B cell (primary cell): ENCODE measurements around the gene KIF1A. TPM values are rescaled to one million over a fixed set of nuclear protein-coding genes. Genes with fewer than 3 reads are reported as not detected.

ENCODE experiments used
- ATAC-seq: fragments of 200-7000 bp; cut with Tn5 transposase; one replicate; pipeline ENCODE4 v1.10.0; 2021; ENCODE audit warnings: low read depth, mild to moderate bottlenecking, moderate number of reproducible peaks, moderate library complexity
- CTCF ChIA-PET: fragments of 350-600 bp; sonication (Branson Sonifier 250); formaldehyde crosslinking; loops from one replicate; lab custom pipeline; 2021; ENCODE audit warnings: antibody characterized with exemption, inconsistent platforms; lab: Charles Lee
- POLR2A ChIA-PET: fragments of 350-600 bp; sonication (Branson Sonifier 250); formaldehyde crosslinking; loops from one replicate; lab custom pipeline; 2021; ENCODE audit warnings: antibody characterized with exemption; lab: Charles Lee
- DNase-seq: peaks from one replicate; pipeline ENCODE4 v3.0.0; 2013
- H2AFZ ChIP-seq: 2 replicates; pipeline ENCODE4 v1.6.1; 2012; ENCODE audit warnings: mild to moderate bottlenecking, low read depth, low read length; ENCODE audit not compliant: insufficient read depth, poor library complexity, severe bottlenecking
- H3K27ac ChIP-seq, 2 donors: 1 replicate in 1 of 2; 2 replicates in 1 of 2; pipeline ENCODE4 v1.5.1; 2012 to 2013; ENCODE audit warnings: low read length in 2 of 2, mild to moderate bottlenecking in 2 of 2, moderate library complexity in 1 of 2
- H3K27me3 ChIP-seq, 4 experiments: fragments of 200-600 bp in 1 of 4; sonication (generic) in 1 of 4; replicated peaks in 1 of 4; 1 replicate in 2 of 4; 2 replicates in 2 of 4; pipeline versions ENCODE4 v1.6.1 to v1.7.0; 2013 to 2016; ENCODE audit warnings: low read length in 3 of 4, mild to moderate bottlenecking in 2 of 4, mixed read lengths in 1 of 4, moderate library complexity in 1 of 4; ENCODE audit not compliant: insufficient read depth in 4 of 4, control insufficient read depth in 3 of 4; ENCODE audit errors: control extremely low read depth in 1 of 4
- H3K36me3 ChIP-seq, 2 experiments: replicated peaks in 1 of 2; 1 replicate in 1 of 2; 2 replicates in 1 of 2; pipeline versions ENCODE4 v1.6.1 to v1.7.1; 2013; ENCODE audit warnings: low read length in 1 of 2; ENCODE audit not compliant: insufficient read depth in 2 of 2, control insufficient read depth in 1 of 2; ENCODE audit errors: control extremely low read depth in 1 of 2, extremely low read depth in 1 of 2
- H3K4me1 ChIP-seq, 2 donors: fragments of 200-600 bp in 1 of 2; sonication (generic) in 1 of 2; 1 replicate in 1 of 2; 2 replicates in 1 of 2; pipeline versions ENCODE4 v1.5.1 to v1.6.1; 2013 to 2017; ENCODE audit warnings: low read length in 2 of 2; ENCODE audit not compliant: control insufficient read depth in 2 of 2, insufficient read depth in 2 of 2
- H3K4me2 ChIP-seq: replicated peaks from 2 replicates; pipeline ENCODE3; 2012; ENCODE audit warnings: mild to moderate bottlenecking, low read depth, low read length; ENCODE audit not compliant: poor library complexity, severe bottlenecking
- H3K4me3 ChIP-seq, 5 experiments: fragments of 200-600 bp in 1 of 5; sonication (generic) in 1 of 5; 1 replicate in 3 of 5; 2 replicates in 2 of 5; pipeline versions ENCODE4 v1.5.1 to v1.7.0; 2011 to 2016; ENCODE audit warnings: low read length in 4 of 5, mild to moderate bottlenecking in 4 of 5, low read depth in 2 of 5, control low read depth in 1 of 5, moderate library complexity in 1 of 5; ENCODE audit not compliant: insufficient read depth in 1 of 5; ENCODE audit errors: control extremely low read depth in 1 of 5, extremely low read depth in 1 of 5
- H3K79me2 ChIP-seq: fragments of 200-600 bp; sonication (generic); one replicate; pipeline ENCODE4 v1.6.0; 2016; ENCODE audit warnings: low read length; ENCODE audit not compliant: control insufficient read depth, insufficient read depth
- H3K9ac ChIP-seq: fragments of 200-600 bp; sonication (generic); 2 replicates; pipeline ENCODE4 v1.6.1; 2017; ENCODE audit warnings: mild to moderate bottlenecking, low read length, moderate library complexity
- H3K9me3 ChIP-seq, 3 donors: one replicate each; pipeline versions ENCODE4 v1.6.1 to v1.7.1; 2013; ENCODE audit warnings: low read length in 2 of 3; ENCODE audit not compliant: control insufficient read depth in 2 of 3, insufficient read depth in 1 of 3; ENCODE audit errors: control extremely low read depth in 1 of 3
- H4K20me1 ChIP-seq: 2 replicates; pipeline ENCODE4 v1.6.0; 2012; ENCODE audit warnings: mild to moderate bottlenecking, low read length; ENCODE audit not compliant: insufficient read depth, control insufficient read depth, poor library complexity, severe bottlenecking
- H3K27ac Mint-ChIP-seq: one replicate; pipeline ENCODE4 v1.8.0; 2021; ENCODE audit warnings: mixed read lengths
- H3K27me3 Mint-ChIP-seq: one replicate; pipeline ENCODE4 v1.8.0; 2021; ENCODE audit warnings: mixed read lengths
- H3K4me1 Mint-ChIP-seq: one replicate; pipeline ENCODE4 v1.8.0; 2021; ENCODE audit warnings: mixed read lengths
- H3K4me3 Mint-ChIP-seq: one replicate; pipeline ENCODE4 v1.8.0; 2021; ENCODE audit warnings: mixed read lengths
- H3K9me3 Mint-ChIP-seq: one replicate; pipeline ENCODE4 v1.8.0; 2022; ENCODE audit warnings: mixed read lengths; ENCODE audit not compliant: insufficient read depth
- EZH2 ChIP-seq: IDR thresholded peaks from 2 replicates; pipeline ENCODE4 v1.6.1; 2012; ENCODE audit warnings: borderline replicate concordance, low read depth, mild to moderate bottlenecking, moderate library complexity, low read length; ENCODE audit not compliant: insufficient read depth, poor library complexity, severe bottlenecking
- WGBS: methylation state at CpG from one replicate; pipeline ENCODE4 v1.1.5; 2013; ENCODE audit warnings: missing lambda C conversion rate; ENCODE audit not compliant: insufficient coverage; 5-methylcytosine and 5-hydroxymethylcytosine counted together
- intact Hi-C: fragments of 100-400 bp; cut with micrococcal nuclease; formaldehyde crosslinking; loops from one replicate; pipeline ENCODE4 v1.10.0; 2022
- polyA plus RNA-seq: library from polyadenylated mRNA; depleted of rRNA; stranded (reverse); fragments of >200 nt; gene quantifications from 2 replicates; pipeline ENCODE4 v1.2.3, GENCODE V29; 2012
- total RNA-seq, 2 donors: library from RNA; stranded (reverse); fragments of 120-200 nt in 1 of 2; gene quantifications; 1 replicate in 1 of 2; 2 replicates in 1 of 2; pipeline versions ENCODE4 v1.2.3 to v1.2.4, GENCODE V29; 2013 to 2022
- TF ChIP-seq, protein P1 (sequence below): fragments of 200-600 bp; IDR thresholded peaks from one replicate; pipeline ENCODE4 v1.8.0; 2022; ENCODE audit warnings: antibody characterized with exemption, mild to moderate bottlenecking

The KIF1A gene
- total and polyA plus RNA-seq, 2 donors (not counting 1 experiment from before 2014, with no cell fraction given), result not detected

DNA sequence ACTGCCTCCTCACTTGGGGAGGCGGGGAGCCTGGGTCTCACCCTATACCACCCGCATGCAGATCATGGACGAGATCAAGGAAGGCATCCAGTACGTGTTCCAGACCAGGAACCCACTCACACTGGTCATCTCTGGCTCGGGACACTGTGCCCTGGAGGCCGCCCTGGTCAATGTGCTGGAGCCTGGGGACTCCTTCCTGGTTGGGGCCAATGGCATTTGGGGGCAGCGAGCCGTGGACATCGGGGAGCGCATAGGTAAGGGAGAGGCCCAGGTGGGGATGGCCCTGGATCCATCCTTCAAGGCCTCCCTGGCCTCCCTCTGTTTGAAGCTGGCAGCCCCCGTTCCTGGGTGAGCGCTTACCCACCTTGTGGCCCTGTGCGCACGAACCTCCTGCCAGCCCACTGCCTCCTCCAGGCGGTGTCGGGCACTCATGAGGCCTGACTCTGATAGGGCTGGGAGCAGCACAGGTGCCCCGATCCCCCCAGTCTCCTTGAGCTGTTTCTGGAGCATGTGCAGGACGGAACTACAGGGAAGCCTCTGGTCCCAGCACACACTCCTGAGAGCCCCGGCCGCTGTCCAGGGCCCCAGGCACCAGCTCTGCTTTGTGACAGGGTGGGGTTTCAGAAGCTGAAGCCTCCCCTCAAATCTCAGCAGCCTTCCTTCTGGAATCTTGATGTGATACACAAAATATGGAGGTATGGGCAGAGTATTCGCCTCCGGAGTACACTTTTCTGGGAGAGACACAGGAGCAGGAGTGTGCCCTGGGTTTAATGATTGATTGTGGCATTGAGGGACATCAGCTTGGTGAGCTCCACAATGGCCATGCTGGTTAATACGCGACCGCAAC is 49.3 kb upstream of the KIF1A start:
- Histone ChIP-seq H3K4me3 (no peak overlapping the region), H3K9ac (no peak overlapping the region), H4K20me1 (no peaks in the 10 kb centered on the region), H3K27me3 (no peaks in the 10 kb centered on the region), H3K27ac (no peak overlapping the region), H3K36me3 (no peaks in the 10 kb centered on the region), H3K79me2 (no peaks in the 10 kb centered on the region), H3K4me2 (no peak overlapping the region), H2AFZ (no peak overlapping the region), H3K9me3 (no peaks in the 10 kb centered on the region), H3K4me1 (no peaks in the 10 kb centered on the region)
- CTCF ChIA-PET, result no interaction called here
- intact Hi-C loops, result no loop called here
- Mint-ChIP-seq H3K9me3 (no peaks in the 10 kb centered on the region), H3K27me3 (peaks cover 20% of the 10 kb centered on the region), H3K4me3 (no peak overlapping the region), H3K27ac (no peak overlapping the region), H3K4me1 (no peaks in the 10 kb centered on the region)
- TF ChIP-seq, protein P1, sequence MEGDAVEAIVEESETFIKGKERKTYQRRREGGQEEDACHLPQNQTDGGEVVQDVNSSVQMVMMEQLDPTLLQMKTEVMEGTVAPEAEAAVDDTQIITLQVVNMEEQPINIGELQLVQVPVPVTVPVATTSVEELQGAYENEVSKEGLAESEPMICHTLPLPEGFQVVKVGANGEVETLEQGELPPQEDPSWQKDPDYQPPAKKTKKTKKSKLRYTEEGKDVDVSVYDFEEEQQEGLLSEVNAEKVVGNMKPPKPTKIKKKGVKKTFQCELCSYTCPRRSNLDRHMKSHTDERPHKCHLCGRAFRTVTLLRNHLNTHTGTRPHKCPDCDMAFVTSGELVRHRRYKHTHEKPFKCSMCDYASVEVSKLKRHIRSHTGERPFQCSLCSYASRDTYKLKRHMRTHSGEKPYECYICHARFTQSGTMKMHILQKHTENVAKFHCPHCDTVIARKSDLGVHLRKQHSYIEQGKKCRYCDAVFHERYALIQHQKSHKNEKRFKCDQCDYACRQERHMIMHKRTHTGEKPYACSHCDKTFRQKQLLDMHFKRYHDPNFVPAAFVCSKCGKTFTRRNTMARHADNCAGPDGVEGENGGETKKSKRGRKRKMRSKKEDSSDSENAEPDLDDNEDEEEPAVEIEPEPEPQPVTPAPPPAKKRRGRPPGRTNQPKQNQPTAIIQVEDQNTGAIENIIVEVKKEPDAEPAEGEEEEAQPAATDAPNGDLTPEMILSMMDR, result no peak
- ATAC-seq (no peak), DNase-seq (no peak)
- WGBS, result 94% methylated on average over 25 of the region's 25 CpGs
- POLR2A ChIA-PET, result no interaction called here

DNA sequence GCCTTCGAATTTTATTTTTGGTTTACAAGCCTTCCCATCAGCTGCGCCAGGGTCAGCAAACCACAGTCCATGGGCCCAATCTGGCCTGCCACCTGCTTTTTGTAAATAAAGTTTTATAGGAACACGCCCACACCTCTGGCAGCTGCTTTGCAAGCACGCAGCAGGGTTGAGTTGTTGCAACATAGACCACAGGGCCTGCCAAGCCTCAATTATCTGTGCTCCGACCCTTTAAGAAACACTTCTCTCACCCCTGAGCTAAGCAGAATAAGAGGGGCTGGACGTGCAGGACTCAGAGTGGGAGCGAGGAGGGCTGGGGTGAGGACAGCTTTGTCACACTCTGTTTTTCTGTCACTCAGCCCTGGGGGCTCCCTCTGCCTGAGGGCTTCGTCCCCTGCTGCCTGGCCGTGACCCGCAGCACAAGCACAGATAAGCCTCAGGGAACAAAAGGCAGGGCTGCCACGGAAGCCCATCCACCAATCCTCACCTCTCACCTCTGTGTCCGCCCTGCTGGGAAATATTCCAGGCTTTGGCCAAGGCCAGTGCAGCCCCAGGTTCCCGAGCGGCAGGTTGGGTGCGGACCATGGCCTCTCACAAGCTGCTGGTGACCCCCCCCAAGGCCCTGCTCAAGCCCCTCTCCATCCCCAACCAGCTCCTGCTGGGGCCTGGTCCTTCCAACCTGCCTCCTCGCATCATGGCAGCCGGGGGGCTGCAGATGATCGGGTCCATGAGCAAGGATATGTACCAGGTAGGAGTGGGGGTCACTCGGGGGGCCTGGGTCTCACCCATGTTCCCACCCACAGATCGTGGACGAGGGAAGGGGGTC is 48.5 kb upstream of the KIF1A start, which contains the start of gene AGXT:
Gene AGXT (plus strand): TSS at position 539 of the 823 bp plus-strand sequence. CDS start 42 bp downstream, at position 581.
- Mint-ChIP-seq H3K27me3 (peaks cover 26% of the 10 kb centered on the region), H3K9me3 (no peaks in the 10 kb centered on the region), H3K4me3 (no peak within 1 kb of the TSS), H3K4me1 (no peaks in the 10 kb centered on the region), H3K27ac (no peak within 1 kb of the TSS)
- CTCF ChIA-PET, result no interaction called here
- Histone ChIP-seq H2AFZ (no peak within 1 kb of the TSS), H3K27me3 (no peaks in the 10 kb centered on the region), H3K9me3 (no peaks in the 10 kb centered on the region), H3K9ac (no peak within 1 kb of the TSS), H3K4me1 (no peaks in the 10 kb centered on the region), H3K4me3 (no peak within 1 kb of the TSS), H4K20me1 (no peaks in the 10 kb centered on the region), H3K4me2 (no peak within 1 kb of the TSS), H3K27ac (no peak within 1 kb of the TSS), H3K79me2 (no peaks in the 10 kb centered on the region), H3K36me3 (no peaks in the 10 kb centered on the region)
- POLR2A ChIA-PET, result no interaction called here
- WGBS, result 89% methylated on average over 17 of the region's 21 CpGs
- intact Hi-C loops, result no loop called here
- TF ChIP-seq EZH2, result no peak
- TF ChIP-seq, protein P1, result no peak
- ATAC-seq, result no peak
- no peak for DNase-seq
